Esophagus (tissue), 2 donors: ENCODE results near the gene SH3PXD2B. TPM values are rescaled to one million over a fixed set of nuclear protein-coding genes. Genes with fewer than 3 reads are reported as not detected.

Experiments used
- H3K27ac ChIP-seq, 2 donors: one replicate each; pipeline ENCODE4 v1.5.1; 2013; ENCODE audit warnings: low read depth in 2 of 2, mild to moderate bottlenecking in 2 of 2, inconsistent platforms in 1 of 2, low read length in 1 of 2, moderate library complexity in 1 of 2
- H3K27me3 ChIP-seq, 2 donors: one replicate each; pipeline ENCODE4 v1.6.1; 2013; ENCODE audit warnings: low read length in 2 of 2, control low read depth in 1 of 2, mild to moderate bottlenecking in 1 of 2; ENCODE audit not compliant: insufficient read depth in 2 of 2, control insufficient read depth in 1 of 2
- H3K36me3 ChIP-seq, 2 donors: one replicate each; pipeline ENCODE4 v1.6.1; 2013; ENCODE audit warnings: low read length in 1 of 2; ENCODE audit not compliant: control insufficient read depth in 2 of 2, insufficient read depth in 2 of 2
- H3K4me1 ChIP-seq, 2 donors: one replicate each; pipeline ENCODE4 v1.6.1; 2013; ENCODE audit warnings: low read length in 1 of 2; ENCODE audit not compliant: control insufficient read depth in 2 of 2, insufficient read depth in 2 of 2
- H3K4me3 ChIP-seq, 2 donors: one replicate each; pipeline ENCODE4 v1.5.1; 2013; ENCODE audit warnings: low read length in 2 of 2, mild to moderate bottlenecking in 2 of 2, low read depth in 1 of 2, moderate library complexity in 1 of 2
- H3K9me3 ChIP-seq, 2 donors: one replicate each; pipeline ENCODE4 v1.6.1; 2013; ENCODE audit warnings: mild to moderate bottlenecking in 2 of 2, low read depth in 1 of 2, low read length in 1 of 2, moderate library complexity in 1 of 2; ENCODE audit not compliant: control insufficient read depth in 2 of 2, insufficient read depth in 1 of 2
- WGBS, 2 donors: extraction: QIAGEN DNeasy Blood & Tissue Kit; methylation state at CpG; one replicate each; pipeline ENCODE4 v1.1.7; 2013; 5-methylcytosine and 5-hydroxymethylcytosine counted together
- polyA plus RNA-seq, 2 donors: library from polyadenylated mRNA; stranded (reverse); fragments of 200-250 nt; gene quantifications; one replicate each; pipeline ENCODE4 v1.2.3, GENCODE V29; 2013
- donor health status: healthy with polysubstance abuse.
- donor health status: Bipolar disorder and iron deficiency.

SH3PXD2B gene
- polyA plus RNA-seq, 2 donors: 3.0 to 4.5 TPM

DNA sequence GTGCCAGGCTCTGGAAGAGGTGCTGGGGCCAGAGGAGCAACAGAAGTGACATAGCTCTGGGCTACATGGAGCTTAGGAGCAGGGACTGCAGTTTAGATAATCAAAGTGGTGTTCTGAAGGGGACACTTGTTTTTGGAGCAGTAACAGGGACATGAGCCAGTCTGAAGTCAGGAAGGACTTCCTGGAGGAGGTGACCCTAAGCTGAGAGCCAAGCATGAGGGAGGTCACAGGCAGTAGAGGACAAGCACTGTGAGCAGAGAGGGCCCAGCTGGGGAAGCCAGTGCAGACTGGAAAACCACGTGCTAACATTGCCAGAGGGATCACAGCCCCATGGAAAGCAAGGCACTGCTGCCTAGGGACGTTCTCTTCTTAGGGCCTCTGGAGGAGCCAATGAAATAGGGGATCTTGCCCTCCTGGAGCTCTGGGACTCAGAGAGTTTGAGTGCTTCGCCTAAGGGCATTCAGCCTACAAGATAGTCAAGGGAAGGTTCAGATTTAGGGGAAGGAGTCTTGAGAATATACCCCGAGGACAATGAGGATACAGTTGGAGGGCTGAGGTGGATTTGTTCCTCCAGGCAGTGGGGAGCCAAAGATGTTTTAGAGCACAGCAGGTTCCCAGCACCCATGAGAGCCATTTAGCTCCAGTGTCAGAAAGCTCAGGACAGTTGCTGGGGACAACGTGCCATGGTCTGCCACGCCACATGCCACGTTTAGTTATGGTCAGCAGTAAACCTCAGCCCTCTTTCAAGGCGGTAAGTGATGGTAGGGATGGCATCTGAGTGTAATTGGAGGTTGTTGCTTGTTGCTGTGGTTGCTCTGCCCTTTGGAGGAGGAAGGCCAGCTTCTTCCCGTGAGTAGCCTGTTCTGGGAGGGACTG, 40.5 kb upstream of the SH3PXD2B start:
- H3K36me3 ChIP-seq: no peaks in the 10 kb centered on the region
- H3K27ac ChIP-seq: no peak overlapping the region
- H3K27me3 ChIP-seq: no peaks in the 10 kb centered on the region
- no peak overlapping the region for H3K4me3 ChIP-seq
- H3K9me3 ChIP-seq: no peaks in the 10 kb centered on the region
- 79 to 81% methylated on average over 9 of the region's 9 CpGs for WGBS, 2 donors
- no peaks in the 10 kb centered on the region for H3K4me1 ChIP-seq

DNA sequence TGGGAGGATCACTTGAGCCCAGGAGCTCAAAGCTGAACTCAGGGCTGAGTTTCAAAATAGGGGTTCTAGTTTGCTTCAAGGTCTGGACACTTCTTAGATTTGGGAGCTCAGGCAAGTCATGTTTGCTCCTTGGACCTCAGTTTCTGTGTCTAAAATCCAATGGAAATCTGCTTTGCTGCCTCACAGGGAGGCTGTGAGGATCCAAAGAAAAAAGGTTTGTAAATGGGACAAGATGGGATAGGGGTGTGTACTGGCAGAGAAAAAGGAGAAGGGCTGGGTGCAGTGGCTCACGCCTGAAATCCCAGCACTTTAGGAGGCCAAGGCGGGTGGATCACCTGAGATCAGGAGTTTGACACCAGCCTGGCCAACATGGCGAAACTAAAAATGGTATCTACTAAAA, 39.6 kb upstream of the SH3PXD2B start:
- WGBS, 2 donors: 89 to 92% methylated on average over 3 of the region's 3 CpGs
- H3K4me3 ChIP-seq: no peak overlapping the region

DNA sequence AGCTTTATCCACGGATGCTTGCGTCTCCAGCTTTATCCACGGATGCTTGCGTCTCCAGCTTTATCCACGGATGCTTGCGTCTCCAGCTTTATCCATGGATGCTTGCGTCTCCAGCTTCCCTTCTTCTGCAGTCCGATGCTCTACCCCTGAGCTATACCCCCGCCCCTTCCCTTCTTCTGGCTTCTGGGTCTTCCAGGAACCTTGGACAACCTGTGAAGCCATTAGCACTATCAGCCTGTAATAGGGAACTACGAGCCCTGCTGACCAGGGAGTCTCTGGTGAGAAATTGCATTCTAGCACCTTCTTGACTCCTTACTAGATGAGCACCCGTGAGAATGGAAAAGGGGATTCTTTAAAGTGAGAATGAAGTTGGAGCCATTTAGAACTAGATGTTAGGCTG, 39.1 kb upstream of the SH3PXD2B start:
- H3K4me1 ChIP-seq: no peaks in the 10 kb centered on the region
- no peak overlapping the region for H3K4me3 ChIP-seq
- no peaks in the 10 kb centered on the region for H3K27me3 ChIP-seq
- 78 to 82% methylated on average over 11 of the region's 11 CpGs for WGBS, 2 donors
- no peaks in the 10 kb centered on the region for H3K9me3 ChIP-seq
- H3K27ac ChIP-seq: no peak overlapping the region
- no peaks in the 10 kb centered on the region for H3K36me3 ChIP-seq

More for the DNA sequence above, 39.6 kb upstream of the SH3PXD2B start:
- Histone ChIP-seq H3K36me3 (no peaks in the 10 kb centered on the region), H3K9me3 (no peaks in the 10 kb centered on the region), H3K27ac (no peak overlapping the region), H3K27me3 (no peaks in the 10 kb centered on the region), H3K4me1 (no peaks in the 10 kb centered on the region)

DNA sequence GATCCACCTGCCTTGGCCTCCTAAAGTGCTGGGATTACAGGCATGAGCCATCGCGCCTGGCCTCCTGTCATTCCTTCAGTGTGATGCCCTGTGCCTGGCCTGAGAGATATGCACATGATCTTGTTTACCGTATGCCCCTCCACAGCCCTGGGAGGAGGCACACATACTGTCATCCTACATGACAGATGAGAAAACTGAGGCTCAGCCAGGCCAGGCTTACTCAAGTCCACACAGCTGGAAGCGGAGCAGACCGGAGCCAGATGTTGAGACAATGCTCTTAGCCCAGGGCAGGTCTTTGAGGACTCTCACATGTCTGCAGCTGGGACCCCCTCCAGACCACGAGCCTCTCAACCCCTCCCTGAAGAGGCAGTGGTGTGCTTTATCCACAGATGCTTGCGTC, 38.7 kb upstream of the SH3PXD2B start:
- H3K27me3 ChIP-seq: no peaks in the 10 kb centered on the region
- H3K27ac ChIP-seq: no peak overlapping the region
- no peaks in the 10 kb centered on the region for H3K36me3 ChIP-seq
- no peak overlapping the region for H3K4me3 ChIP-seq
- 81 to 88% methylated on average over 7 of the region's 7 CpGs for WGBS, 2 donors
- no peaks in the 10 kb centered on the region for H3K9me3 ChIP-seq
- no peaks in the 10 kb centered on the region for H3K4me1 ChIP-seq

DNA sequence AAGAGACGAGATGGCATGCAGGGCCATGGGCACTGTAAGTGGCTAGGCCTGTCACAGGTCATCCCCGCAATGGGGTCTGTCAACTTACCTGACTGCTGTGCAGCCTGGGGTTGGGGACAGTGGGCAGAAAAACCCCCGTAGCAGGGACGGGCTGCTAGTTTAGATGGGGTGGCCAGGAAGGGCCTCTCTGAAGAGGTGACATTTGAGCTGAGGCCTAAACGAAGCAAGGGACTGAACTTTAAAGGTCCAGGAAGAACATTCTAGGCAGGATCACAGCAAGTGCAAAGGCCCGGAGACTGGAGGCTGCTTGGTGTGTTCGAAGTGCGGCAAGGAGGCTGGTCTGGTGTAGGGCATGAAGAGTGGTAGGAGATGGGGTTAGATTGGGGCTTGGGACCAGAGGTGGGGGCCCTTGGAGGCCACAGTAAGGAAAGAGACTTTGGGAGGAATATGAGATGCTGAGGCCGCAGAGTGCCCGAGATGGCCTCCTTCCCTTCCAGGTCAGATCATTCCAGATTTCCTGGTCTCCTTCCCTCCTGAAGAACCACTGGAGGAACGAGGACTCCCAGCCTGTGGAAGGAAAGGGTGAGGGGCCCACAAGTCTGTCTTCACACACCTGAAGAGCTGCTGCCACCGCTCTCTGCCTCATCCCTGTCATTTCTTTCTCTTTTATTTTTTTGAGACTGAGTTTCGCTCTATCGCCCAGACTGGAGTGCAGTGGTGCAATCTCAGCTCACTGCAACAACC, 37.9 kb upstream of the SH3PXD2B start:
- H3K4me3 ChIP-seq: no peak overlapping the region
- H3K9me3 ChIP-seq: no peaks in the 10 kb centered on the region
- H3K27ac ChIP-seq: no peak overlapping the region
- no peaks in the 10 kb centered on the region for H3K27me3 ChIP-seq
- 87 to 90% methylated on average over 14 of the region's 14 CpGs for WGBS, 2 donors
- no peaks in the 10 kb centered on the region for H3K4me1 ChIP-seq
- no peaks in the 10 kb centered on the region for H3K36me3 ChIP-seq

DNA sequence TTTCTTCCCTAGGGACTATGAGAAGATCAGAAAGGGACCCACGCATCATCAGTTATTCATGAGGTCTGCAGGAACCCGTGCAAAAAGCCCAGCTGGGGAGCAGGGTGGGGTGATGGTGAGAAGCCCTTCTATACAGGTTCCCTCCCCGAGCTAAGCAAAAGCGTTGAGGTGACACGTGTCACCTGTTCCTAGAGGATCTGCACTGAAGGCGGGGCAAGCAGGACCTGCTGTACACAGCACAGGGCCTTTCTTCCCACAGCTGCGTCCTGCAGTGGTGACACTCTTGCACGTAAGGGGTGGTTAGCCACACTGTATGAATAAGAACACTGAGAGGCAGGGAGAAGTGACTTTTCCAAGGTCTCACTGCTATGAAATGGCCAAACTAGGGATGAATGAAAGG, 37.2 kb upstream of the SH3PXD2B start:
- Histone ChIP-seq H3K36me3 (no peaks in the 10 kb centered on the region), H3K4me1 (no peaks in the 10 kb centered on the region), H3K27ac (no peak overlapping the region), H3K9me3 (no peaks in the 10 kb centered on the region), H3K27me3 (no peaks in the 10 kb centered on the region), H3K4me3 (no peak overlapping the region)
- 53 to 62% methylated on average over 8 of the region's 8 CpGs for WGBS, 2 donors

DNA sequence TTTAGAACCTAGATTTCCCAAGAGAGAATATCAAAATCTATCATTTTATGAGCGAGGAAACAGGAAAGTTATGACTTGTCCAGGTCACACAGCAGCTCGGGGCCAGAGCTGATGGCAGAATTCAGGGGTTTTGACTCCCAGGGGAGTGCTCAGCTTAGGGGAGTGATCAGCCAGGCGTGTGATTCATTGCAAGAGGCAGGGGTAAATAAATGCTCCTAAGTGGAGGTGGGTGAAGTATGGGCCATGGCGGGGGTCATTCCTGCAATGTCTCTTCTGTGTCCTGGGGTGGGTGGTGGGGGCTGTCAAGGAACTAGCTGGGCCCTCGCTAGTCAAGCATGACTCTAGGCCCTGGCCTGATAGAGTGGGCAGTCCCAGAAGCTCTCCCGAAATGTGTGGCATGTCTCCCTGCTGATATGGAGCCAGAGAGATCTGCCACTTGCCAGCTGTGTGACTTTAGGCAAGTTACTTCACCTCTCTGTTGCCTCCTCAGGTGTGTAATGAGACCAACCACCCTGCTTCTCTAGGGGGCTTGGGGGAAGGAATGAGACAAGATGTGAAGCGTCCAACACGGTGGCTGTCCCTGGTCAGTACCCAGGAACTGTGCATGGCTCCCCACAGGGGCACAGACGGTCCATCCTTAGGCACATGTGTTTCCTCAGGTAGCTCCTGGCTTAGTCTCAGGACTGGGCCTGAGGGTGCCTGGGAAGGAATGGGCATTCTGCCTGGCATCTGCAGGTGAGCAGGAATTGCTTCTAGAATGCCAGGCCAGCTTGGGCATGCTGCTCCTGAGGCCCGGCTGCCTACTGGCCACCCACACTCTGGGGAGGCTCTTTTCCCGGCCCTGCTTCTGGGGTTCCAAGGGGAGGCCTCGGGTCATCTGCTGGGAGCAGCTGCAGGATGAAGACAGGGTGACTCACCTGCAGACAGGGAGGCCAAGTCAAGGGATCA, 36.5 kb upstream of the SH3PXD2B start:
- WGBS, 2 donors: 68 to 76% methylated on average over 12 of the region's 12 CpGs
- Histone ChIP-seq H3K27ac (no peak overlapping the region), H3K4me3 (no peak overlapping the region), H3K9me3 (no peaks in the 10 kb centered on the region), H3K27me3 (no peaks in the 10 kb centered on the region), H3K36me3 (no peaks in the 10 kb centered on the region), H3K4me1 (no peaks in the 10 kb centered on the region)

- H3K9me3 ChIP-seq: peaks cover 0 to 6% of the 10 kb centered on the region in 2 donors
- no peak overlapping the region for H3K4me3 ChIP-seq
- H3K36me3 ChIP-seq: no peaks in the 10 kb centered on the region
- H3K4me1 ChIP-seq: peaks cover 0 to 3% of the 10 kb centered on the region in 2 donors
- peak overlapping the region in 1 of 2 donors; percentile 26 for H3K27ac ChIP-seq
- no peaks in the 10 kb centered on the region for H3K27me3 ChIP-seq
- WGBS, 2 donors: 86 to 90% methylated on average over 13 to 14 of the region's 14 CpGs
Measured at GRCh38 chr5:172488221-172488620, 33.9 kb upstream of the SH3PXD2B start.

GRCh38 chr5:172487671-172488070, 33.3 kb upstream of the SH3PXD2B start:
- Histone ChIP-seq H3K36me3 (no peaks in the 10 kb centered on the region), H3K27ac (no peak overlapping the region), H3K9me3 (peaks cover 0 to 6% of the 10 kb centered on the region in 2 donors), H3K27me3 (no peaks in the 10 kb centered on the region), H3K4me3 (no peak overlapping the region), H3K4me1 (peaks cover 0 to 3% of the 10 kb centered on the region in 2 donors)
- 80 to 83% methylated on average over 9 of the region's 9 CpGs for WGBS, 2 donors
